OCI-LY3 (cell line): Measurements from ENCODE around the gene C17orf67.

Source experiments
- H2AFZ ChIP-seq: fragments of 200-600, 300-600 bp; shearing (Covaris generic); 2 replicates; pipeline ENCODE4 v1.6.0; 2014; ENCODE audit warnings: antibody characterized with exemption, low read depth, low read length
- H3K27ac ChIP-seq: fragments of 200-600, 300-600 bp; sonication (generic); 2 replicates; pipeline ENCODE4 v1.5.1; 2014; ENCODE audit warnings: mild to moderate bottlenecking, low read length, moderate library complexity, mixed read lengths
- H3K27me3 ChIP-seq: fragments of 200-600, 300-600 bp; sonication (generic); 2 replicates; pipeline ENCODE4 v1.6.1; 2014; ENCODE audit warnings: low read depth, low read length, mixed read lengths
- H3K36me3 ChIP-seq: fragments of 200-600, 300-600 bp; sonication (generic); replicated peaks from 2 replicates; pipeline ENCODE3; 2014; ENCODE audit warnings: low read depth, low read length, mixed read lengths
- H3K4me1 ChIP-seq: fragments of 300-600, 200-600 bp; sonication (generic); 2 replicates; pipeline ENCODE4 v1.6.1; 2014; ENCODE audit warnings: low read length, mixed read lengths
- H3K4me2 ChIP-seq: fragments of 200-600, 300-600 bp; sonication (generic); 2 replicates; pipeline ENCODE4 v1.6.1; 2014; ENCODE audit warnings: low read length, mixed read lengths
- H3K4me3 ChIP-seq: fragments of 300-600, 200-600 bp; sonication (generic); 2 replicates; pipeline ENCODE4 v1.5.1; 2014; ENCODE audit warnings: antibody characterized with exemption, mild to moderate bottlenecking, low read length, moderate library complexity
- H3K79me2 ChIP-seq: fragments of 300-600, 200-600 bp; shearing (Covaris generic); 2 replicates; pipeline ENCODE4 v1.6.1; 2014; ENCODE audit warnings: mild to moderate bottlenecking, low read length, mixed read lengths
- H3K9ac ChIP-seq: fragments of 300-600, 200-600 bp; shearing (Covaris generic); 2 replicates; pipeline ENCODE4 v1.6.0; 2014; ENCODE audit warnings: mild to moderate bottlenecking, low read length, moderate library complexity
- H3K9me3 ChIP-seq: fragments of 200-600, 300-600 bp; shearing (Covaris generic); 2 replicates; pipeline ENCODE4 v1.6.1; 2014; ENCODE audit warnings: low read length, mixed read lengths; ENCODE audit not compliant: insufficient read depth
- H4K20me1 ChIP-seq: fragments of 200-600, 300-600 bp; sonication (generic); 2 replicates; pipeline ENCODE4 v1.6.1; 2016; ENCODE audit warnings: low read length, mixed read lengths; ENCODE audit not compliant: insufficient read depth
- CTCF ChIP-seq: fragments of 200-600, 300-600 bp; sonication (generic); IDR thresholded peaks from 2 replicates; pipeline ENCODE4 v1.5.1; 2014; ENCODE audit warnings: antibody characterized with exemption, low read length, low read depth
- EZH2phosphoT487 ChIP-seq: fragments of 200-600 bp; shearing (Covaris generic); IDR thresholded peaks from 2 replicates; pipeline ENCODE4 v1.6.1; 2018; ENCODE audit warnings: antibody characterized with exemption, mixed run types, low read depth

C17orf67 gene

GRCh38 chr17:56796536-56796935 is 37.2 kb downstream of the C17orf67 start:
- Histone ChIP-seq H2AFZ (no peak overlapping the region), H3K9me3 (no peaks in the 10 kb centered on the region), H3K36me3 (no peaks in the 10 kb centered on the region), H3K27me3 (no peaks in the 10 kb centered on the region), H4K20me1 (no peaks in the 10 kb centered on the region), H3K27ac (no peak overlapping the region), H3K4me3 (no peak overlapping the region), H3K79me2 (no peaks in the 10 kb centered on the region), H3K4me1 (no peaks in the 10 kb centered on the region), H3K9ac (no peak overlapping the region), H3K4me2 (no peak overlapping the region)
- TF ChIP-seq EZH2phosphoT487 (no peak), CTCF (no peak)

DNA sequence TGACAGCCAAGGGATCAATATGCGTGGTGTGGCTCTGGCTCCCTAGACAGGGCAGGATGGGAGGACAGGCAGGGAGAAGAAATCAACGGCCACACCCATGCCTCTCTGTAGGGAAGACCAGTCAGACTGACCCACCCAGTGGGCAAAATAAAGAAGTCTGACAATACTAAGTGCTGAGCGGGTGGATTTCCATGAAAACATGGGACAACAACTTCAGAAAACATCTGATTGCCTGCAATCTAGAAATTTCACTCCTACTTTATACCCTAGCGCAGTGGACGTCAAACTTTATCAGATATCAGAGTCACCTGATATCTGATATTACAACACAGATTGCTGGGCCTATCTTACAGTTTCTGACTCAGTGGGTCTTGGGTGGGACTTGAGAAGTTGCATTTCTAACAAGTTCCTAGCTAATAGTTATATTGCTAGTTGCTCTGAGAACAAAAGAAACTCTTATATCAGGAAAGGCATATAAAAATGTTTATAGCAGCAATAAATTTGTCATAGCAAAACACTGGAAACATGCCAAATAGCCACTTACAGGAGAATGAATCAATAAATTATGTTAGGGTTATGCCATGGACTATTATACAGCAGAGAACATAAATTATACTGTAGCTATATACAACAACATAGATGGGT is 38.4 kb downstream of the C17orf67 start:
- Histone ChIP-seq H3K79me2 (no peaks in the 10 kb centered on the region), H2AFZ (no peak overlapping the region), H3K27me3 (no peaks in the 10 kb centered on the region), H4K20me1 (no peaks in the 10 kb centered on the region), H3K4me2 (no peak overlapping the region), H3K4me1 (no peaks in the 10 kb centered on the region), H3K9me3 (no peaks in the 10 kb centered on the region), H3K4me3 (no peak overlapping the region), H3K36me3 (no peaks in the 10 kb centered on the region), H3K27ac (no peak overlapping the region), H3K9ac (no peak overlapping the region)
- TF ChIP-seq EZH2phosphoT487 (no peak), CTCF (no peak)

DNA sequence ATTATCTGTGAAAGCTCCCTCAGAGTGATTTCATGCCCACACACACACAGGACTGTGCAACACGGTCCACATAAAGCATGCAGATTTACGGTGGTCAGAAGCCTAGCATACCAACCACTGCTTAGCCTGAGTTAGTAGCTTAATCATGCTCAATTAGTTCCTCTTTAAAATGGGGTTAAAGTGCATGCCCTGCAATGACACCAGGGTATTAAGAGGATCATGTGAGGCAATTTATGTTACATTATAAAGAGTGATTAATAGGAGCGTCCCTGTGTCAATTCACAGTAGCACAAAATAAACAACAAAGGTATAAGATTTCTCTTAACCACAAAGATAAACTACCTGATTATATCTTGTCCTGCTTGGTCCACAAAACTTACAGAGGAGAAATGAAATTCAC is 39.8 kb downstream of the C17orf67 start:
- no peak overlapping the region for H3K27ac ChIP-seq
- no peak overlapping the region for H3K9ac ChIP-seq
- H2AFZ ChIP-seq, result no peak overlapping the region
- H3K4me1 ChIP-seq, result no peaks in the 10 kb centered on the region
- H3K4me3 ChIP-seq, result no peak overlapping the region
- no peaks in the 10 kb centered on the region for H3K79me2 ChIP-seq
- H3K4me2 ChIP-seq, result no peak overlapping the region
- TF ChIP-seq EZH2phosphoT487 (no peak), CTCF (no peak)
- H4K20me1 ChIP-seq, result no peaks in the 10 kb centered on the region
- H3K27me3 ChIP-seq, result no peaks in the 10 kb centered on the region
- H3K36me3 ChIP-seq, result no peaks in the 10 kb centered on the region
- no peaks in the 10 kb centered on the region for H3K9me3 ChIP-seq

DNA sequence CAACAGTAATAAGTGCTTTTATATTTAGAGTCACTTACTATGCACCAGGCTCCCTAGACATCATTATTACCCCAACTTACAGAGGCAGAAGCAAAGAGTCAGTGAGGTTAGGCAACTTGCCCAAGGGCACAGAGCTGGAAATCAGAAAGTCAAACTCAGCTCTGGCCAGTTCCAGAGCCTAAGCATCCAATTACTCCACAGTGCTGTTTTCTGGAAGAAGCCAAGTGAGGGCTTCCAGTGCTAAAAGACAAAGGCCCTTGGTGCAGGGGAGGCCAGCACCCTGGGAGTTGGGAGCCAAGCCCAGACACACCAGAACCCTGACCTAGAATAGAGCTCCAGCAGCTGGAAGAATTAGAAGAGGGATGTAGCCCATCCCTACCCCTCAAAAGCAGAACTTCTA is 40.2 kb downstream of the C17orf67 start:
- H3K79me2 ChIP-seq, result no peaks in the 10 kb centered on the region
- H3K27me3 ChIP-seq, result no peaks in the 10 kb centered on the region
- no peaks in the 10 kb centered on the region for H3K4me1 ChIP-seq
- no peak overlapping the region for H2AFZ ChIP-seq
- no peak overlapping the region for H3K4me3 ChIP-seq
- H3K27ac ChIP-seq, result no peak overlapping the region
- no peaks in the 10 kb centered on the region for H3K9me3 ChIP-seq
- no peak overlapping the region for H3K9ac ChIP-seq
- H4K20me1 ChIP-seq, result no peaks in the 10 kb centered on the region
- no peak for TF ChIP-seq CTCF
- TF ChIP-seq EZH2phosphoT487, result no peak
- H3K4me2 ChIP-seq, result no peak overlapping the region
- no peaks in the 10 kb centered on the region for H3K36me3 ChIP-seq
